ENCODE results near the gene ADO. TPM values are rescaled to one million over a fixed set of nuclear protein-coding genes. Genes with fewer than 3 reads are reported as not detected.
A peak's percentile ranks its signal among the peaks of the same experiment; 100 is the strongest.

ADO gene
- total RNA-seq, 4 donors from 2014 or later = 11.6 to 31.6 (median 27.1) TPM

DNA sequence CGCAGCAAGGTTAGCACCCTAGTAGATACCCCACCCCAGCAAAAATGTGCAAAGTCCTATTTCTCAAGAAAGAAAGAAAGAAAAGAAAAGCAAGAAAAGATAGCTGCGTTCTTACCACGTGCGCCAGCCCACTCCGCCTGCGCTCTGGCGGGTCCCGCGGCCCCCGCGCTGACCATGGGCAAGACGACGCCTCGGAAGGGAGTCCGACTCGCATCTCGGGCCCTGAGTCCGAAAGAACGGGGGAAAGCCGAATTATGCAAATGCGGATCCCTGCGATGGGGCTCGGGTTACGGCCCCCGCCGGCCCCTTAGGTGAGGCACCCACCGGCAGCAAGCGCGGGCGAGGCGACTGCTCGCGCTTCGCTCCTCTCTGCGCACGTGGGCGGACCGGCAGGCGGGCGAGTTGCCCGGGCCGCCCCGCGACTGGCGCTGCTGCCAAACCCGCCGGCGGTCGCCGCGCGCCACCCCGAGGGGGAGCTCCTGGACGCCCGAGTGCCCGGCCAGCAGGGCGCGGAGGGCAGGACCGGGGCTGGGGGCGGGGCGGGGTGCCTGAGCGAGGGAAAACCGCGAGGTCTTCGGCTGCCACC is 14.0 kb downstream of the ADO start:
- Histone ChIP-seq H3K9me3 (no peaks in the 10 kb centered on the region), H3K27ac (no peak overlapping the region), H3K4me1 (peaks cover 15 to 32% of the 10 kb centered on the region in 2 donors), H3K27me3 (peaks cover 24 to 25% (median 24%) of the 10 kb centered on the region in 3 donors), H3K4me3 (peak overlapping the region; percentile 76 to 99 (median 92)), H3K36me3 (no peaks in the 10 kb centered on the region)
- ATAC-seq (no peak), DNase-seq (peak in 1 of 2 donors; percentile 9)
- TF ChIP-seq, protein P1, sequence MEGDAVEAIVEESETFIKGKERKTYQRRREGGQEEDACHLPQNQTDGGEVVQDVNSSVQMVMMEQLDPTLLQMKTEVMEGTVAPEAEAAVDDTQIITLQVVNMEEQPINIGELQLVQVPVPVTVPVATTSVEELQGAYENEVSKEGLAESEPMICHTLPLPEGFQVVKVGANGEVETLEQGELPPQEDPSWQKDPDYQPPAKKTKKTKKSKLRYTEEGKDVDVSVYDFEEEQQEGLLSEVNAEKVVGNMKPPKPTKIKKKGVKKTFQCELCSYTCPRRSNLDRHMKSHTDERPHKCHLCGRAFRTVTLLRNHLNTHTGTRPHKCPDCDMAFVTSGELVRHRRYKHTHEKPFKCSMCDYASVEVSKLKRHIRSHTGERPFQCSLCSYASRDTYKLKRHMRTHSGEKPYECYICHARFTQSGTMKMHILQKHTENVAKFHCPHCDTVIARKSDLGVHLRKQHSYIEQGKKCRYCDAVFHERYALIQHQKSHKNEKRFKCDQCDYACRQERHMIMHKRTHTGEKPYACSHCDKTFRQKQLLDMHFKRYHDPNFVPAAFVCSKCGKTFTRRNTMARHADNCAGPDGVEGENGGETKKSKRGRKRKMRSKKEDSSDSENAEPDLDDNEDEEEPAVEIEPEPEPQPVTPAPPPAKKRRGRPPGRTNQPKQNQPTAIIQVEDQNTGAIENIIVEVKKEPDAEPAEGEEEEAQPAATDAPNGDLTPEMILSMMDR (IDR thresholded peaks at IDR 0.05 in 4 of 5, conservative IDR thresholded peaks at IDR 0.05 in 1 of 5) = no peak
- no peak for TF ChIP-seq POLR2A (IDR thresholded peaks at IDR 0.05)
- in situ Hi-C loops (cut with MboI; ENCODE audit: low sequenced_read_pairs in 4 of 4) (loop anchor here in 3 of 4 donors (25.0 kb wide), 2 partner anchors 294 to 319 kb away; partner anchors contain the start of gene NRBF2 (in 1 of the 3)), intact Hi-C loops (cut with DNase I; ENCODE audit: low total_unique reads) (loop anchor here (1.0 to 10.0 kb wide), 7 partner anchors 56 to 446 kb away; no protein-coding TSS in a partner anchor)

DNA sequence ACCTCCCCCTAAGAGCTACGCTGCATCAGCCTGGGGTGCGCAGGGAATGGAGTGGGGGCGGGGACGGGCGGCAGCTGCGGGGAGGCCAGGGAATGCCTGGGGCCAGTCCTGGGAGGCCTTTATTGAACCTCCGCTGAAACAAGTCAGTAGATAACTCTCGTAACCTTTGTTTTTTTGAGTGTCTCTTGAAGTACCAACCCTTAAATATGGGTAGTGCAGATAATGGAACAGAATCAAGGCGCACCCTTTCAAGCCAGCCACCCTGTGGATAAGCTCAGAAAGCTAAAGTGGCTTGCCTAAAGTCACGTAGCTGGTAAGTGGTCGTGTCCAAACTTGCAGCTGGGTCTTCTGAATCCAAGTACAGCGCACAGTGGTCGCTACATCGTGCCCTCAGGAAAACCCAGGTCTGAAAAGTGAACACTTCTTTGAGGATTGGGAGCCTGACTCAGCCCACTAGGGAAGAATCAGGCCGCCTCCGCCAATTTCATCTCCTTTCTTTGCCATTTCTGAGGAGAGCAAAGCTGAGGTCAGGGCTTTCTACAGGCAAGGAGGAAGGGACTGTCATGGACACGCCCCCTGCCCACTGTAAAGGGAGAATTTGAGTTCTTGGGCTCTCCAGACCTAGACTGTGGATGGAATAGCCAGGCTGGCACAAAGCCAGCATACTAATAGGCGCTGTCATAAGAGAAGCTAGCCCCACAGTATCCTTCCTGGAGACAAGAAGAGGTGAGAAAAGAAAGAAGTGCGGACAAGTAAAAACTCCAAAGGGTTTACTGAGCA is 14.8 kb downstream of the ADO start:
- TF ChIP-seq, protein P1 (IDR thresholded peaks at IDR 0.05 in 4 of 5, conservative IDR thresholded peaks at IDR 0.05 in 1 of 5) = no peak
- TF ChIP-seq POLR2A (IDR thresholded peaks at IDR 0.05) = no peak
- H3K27me3 ChIP-seq = peaks cover 20 to 24% (median 24%) of the 10 kb centered on the region in 3 donors
- DNase-seq (no peak), ATAC-seq (no peak)
- no peaks in the 10 kb centered on the region for H3K9me3 ChIP-seq
- H3K27ac ChIP-seq = no peak overlapping the region
- H3K4me1 ChIP-seq = peaks cover 15 to 32% of the 10 kb centered on the region in 2 donors
- H3K36me3 ChIP-seq = no peaks in the 10 kb centered on the region
- in situ Hi-C loops (cut with MboI; ENCODE audit: low sequenced_read_pairs in 4 of 4) (loop anchor here in 3 of 4 donors (25.0 kb wide), 2 partner anchors 293 to 318 kb away; partner anchors contain the start of gene NRBF2 (in 1 of the 3)), intact Hi-C loops (cut with DNase I; ENCODE audit: low total_unique reads) (loop anchor here (2.0 to 10.0 kb wide), 5 partner anchors 57 to 445 kb away; no protein-coding TSS in a partner anchor)
- H3K4me3 ChIP-seq = peak overlapping the region in 2 of 4 donors; percentile 95 to 99

DNA sequence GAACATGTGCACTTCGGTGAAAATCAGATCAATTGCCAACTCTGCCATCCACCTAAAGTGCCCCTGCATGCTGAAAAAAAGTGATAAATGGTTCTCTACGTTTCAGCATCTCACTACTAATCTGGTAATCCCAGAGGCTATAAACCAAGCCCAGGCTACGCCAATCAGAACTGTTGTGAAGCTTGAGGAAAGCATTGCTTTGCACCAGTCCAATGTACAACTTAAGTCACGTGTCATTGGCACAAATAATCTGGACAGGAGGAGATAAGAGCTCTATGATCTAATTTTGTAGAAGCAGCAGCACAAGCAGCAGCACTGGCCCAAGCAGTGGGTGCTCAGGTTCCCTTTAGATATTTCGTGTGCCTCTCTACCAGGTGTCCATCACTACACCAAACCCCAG is 16.1 kb downstream of the ADO start:
- Histone ChIP-seq H3K27ac (no peak overlapping the region), H3K4me1 (peaks cover 13 to 21% of the 10 kb centered on the region in 2 donors), H3K9me3 (no peaks in the 10 kb centered on the region), H3K36me3 (no peaks in the 10 kb centered on the region), H3K4me3 (no peak overlapping the region), H3K27me3 (peaks cover 8 to 14% (median 12%) of the 10 kb centered on the region in 3 donors)
- in situ Hi-C loops (cut with MboI; ENCODE audit: low sequenced_read_pairs in 4 of 4) (loop anchor here in 3 of 4 donors (5.0 to 25.0 kb wide), 4 partner anchors 206 to 317 kb away; partner anchors contain the start of gene NRBF2 (in 1 of the 3)), intact Hi-C loops (cut with DNase I; ENCODE audit: low total_unique reads) (no loop called here)
- DNase-seq (no peak), ATAC-seq (no peak)
- TF ChIP-seq, protein P1 (IDR thresholded peaks at IDR 0.05 in 4 of 5, conservative IDR thresholded peaks at IDR 0.05 in 1 of 5) = no peak
- TF ChIP-seq POLR2A (IDR thresholded peaks at IDR 0.05) = no peak

DNA sequence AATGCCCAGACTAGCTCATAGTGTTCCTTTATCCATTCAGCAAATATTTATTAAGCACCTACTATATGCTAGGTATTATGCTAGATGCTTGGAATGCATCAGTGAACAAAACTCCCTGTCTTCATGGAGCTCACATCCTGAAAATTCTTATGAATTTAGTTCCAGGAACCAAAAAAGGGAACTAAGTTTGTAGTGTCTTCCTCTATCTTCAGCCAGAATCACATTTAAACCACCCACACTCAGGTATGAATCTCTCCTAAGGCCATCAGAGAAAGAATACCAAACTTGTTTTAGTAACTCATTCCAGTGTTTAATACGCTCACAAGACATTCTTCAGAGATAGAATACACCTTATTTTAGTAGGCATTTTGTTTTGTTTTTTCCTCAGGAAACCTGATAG is 21.8 kb downstream of the ADO start:
- H3K36me3 ChIP-seq = no peaks in the 10 kb centered on the region
- no peak overlapping the region for H3K4me3 ChIP-seq
- H3K9me3 ChIP-seq = no peaks in the 10 kb centered on the region
- no peaks in the 10 kb centered on the region for H3K27me3 ChIP-seq
- no peaks in the 10 kb centered on the region for H3K4me1 ChIP-seq
- H3K27ac ChIP-seq = no peak overlapping the region
- intact Hi-C loops (cut with DNase I; ENCODE audit: low total_unique reads) (no loop called here), in situ Hi-C loops (cut with MboI; ENCODE audit: low sequenced_read_pairs in 4 of 4) (loop anchor here in 1 of 4 donors (10.0 to 25.0 kb wide), 2 partner anchors 211 to 389 kb away; no protein-coding TSS in a partner anchor)
- DNase-seq = no peak
- no peak for ATAC-seq
- TF ChIP-seq, protein P1 (IDR thresholded peaks at IDR 0.05 in 4 of 5, conservative IDR thresholded peaks at IDR 0.05 in 1 of 5) = no peak
- no peak for TF ChIP-seq POLR2A (IDR thresholded peaks at IDR 0.05)
